ENCODE results near the gene KDM3B. TPM values are rescaled to one million over a fixed set of nuclear protein-coding genes. Genes with fewer than 3 reads are reported as not detected.

The KDM3B gene
- total RNA-seq, 1 donor from 2014 or later, result 40.7 TPM

- H3K27ac ChIP-seq (replicated peaks), result no peak overlapping the region
- intact Hi-C loops (cut with micrococcal nuclease), result no loop called here
Observed at GRCh38 chr5:138467711-138468132, 115.2 kb downstream of the KDM3B start.

GRCh38 chr5:138468133-138468965 is 115.9 kb downstream of the KDM3B start:
- H3K9me3 ChIP-seq (replicated peaks), result no peaks in the 10 kb centered on the region
- peak overlapping the region; percentile 91 for H3K4me3 ChIP-seq
- DNase-seq, result no peak
- TF ChIP-seq CTCF (IDR thresholded peaks at IDR 0.05; ENCODE audit: borderline replicate concordance), result no peak
- no peaks in the 10 kb centered on the region for H3K36me3 ChIP-seq
- H3K27ac ChIP-seq (replicated peaks), result no peak overlapping the region
- intact Hi-C loops (cut with micrococcal nuclease), result no loop called here
- peaks cover 40% of the 10 kb centered on the region for H3K4me1 ChIP-seq
- no peaks in the 10 kb centered on the region for H3K27me3 ChIP-seq (ENCODE audit: low read depth)

More at GRCh38 chr5:138467711-138468132, 115.2 kb downstream of the KDM3B start:
- no peak for DNase-seq
- Histone ChIP-seq H3K4me1 (peaks cover 44% of the 10 kb centered on the region), H3K27me3 (ENCODE audit: low read depth) (no peaks in the 10 kb centered on the region), H3K36me3 (no peaks in the 10 kb centered on the region), H3K4me3 (peak overlapping the region; percentile 91), H3K9me3 (replicated peaks) (no peaks in the 10 kb centered on the region)
- no peak for TF ChIP-seq CTCF (IDR thresholded peaks at IDR 0.05; ENCODE audit: borderline replicate concordance)

GRCh38 chr5:138468966-138469539 is 116.6 kb downstream of the KDM3B start:
- no peak for TF ChIP-seq CTCF (IDR thresholded peaks at IDR 0.05; ENCODE audit: borderline replicate concordance)
- Histone ChIP-seq H3K9me3 (replicated peaks) (no peaks in the 10 kb centered on the region), H3K4me1 (peaks cover 36% of the 10 kb centered on the region), H3K36me3 (no peaks in the 10 kb centered on the region), H3K27me3 (ENCODE audit: low read depth) (no peaks in the 10 kb centered on the region), H3K4me3 (no peak overlapping the region), H3K27ac (replicated peaks) (no peak overlapping the region)
- no peak for DNase-seq
- intact Hi-C loops (cut with micrococcal nuclease), result no loop called here

GRCh38 chr5:138469540-138470321 is 117.2 kb downstream of the KDM3B start:
- no peak for TF ChIP-seq CTCF (IDR thresholded peaks at IDR 0.05; ENCODE audit: borderline replicate concordance)
- H3K9me3 ChIP-seq (replicated peaks), result no peaks in the 10 kb centered on the region
- H3K36me3 ChIP-seq, result no peaks in the 10 kb centered on the region
- peaks cover 30% of the 10 kb centered on the region for H3K4me1 ChIP-seq
- intact Hi-C loops (cut with micrococcal nuclease), result no loop called here
- no peak for DNase-seq
- no peak overlapping the region for H3K4me3 ChIP-seq
- no peak overlapping the region for H3K27ac ChIP-seq (replicated peaks)
- H3K27me3 ChIP-seq (ENCODE audit: low read depth), result no peaks in the 10 kb centered on the region

- H3K27ac ChIP-seq (replicated peaks), result no peak overlapping the region
- no peak for TF ChIP-seq CTCF (IDR thresholded peaks at IDR 0.05; ENCODE audit: borderline replicate concordance)
- intact Hi-C loops (cut with micrococcal nuclease), result no loop called here
- H3K4me3 ChIP-seq, result no peak overlapping the region
- H3K27me3 ChIP-seq (ENCODE audit: low read depth), result no peaks in the 10 kb centered on the region
- H3K36me3 ChIP-seq, result no peaks in the 10 kb centered on the region
- no peaks in the 10 kb centered on the region for H3K9me3 ChIP-seq (replicated peaks)
- DNase-seq, result no peak
- peaks cover 29% of the 10 kb centered on the region for H3K4me1 ChIP-seq
Observed at GRCh38 chr5:138470322-138471051, 118.0 kb downstream of the KDM3B start.

All from left ventricle myocardium inferior (tissue), 1 donor.